Measurements from ENCODE around the gene ZMYND8. TPM values are rescaled to one million over a fixed set of nuclear protein-coding genes. Genes with fewer than 3 reads are reported as not detected.

The ZMYND8 gene
- total RNA-seq, 2 experiments from 2014 or later: 33.0 to 34.3 TPM

- Histone ChIP-seq H3K36me3 (ENCODE audit: insufficient read depth, low read length) (peaks cover 48% of the 10 kb centered on the region), H3K4me3 (ENCODE audit: low read length) (no peak overlapping the region), H3K27ac (ENCODE audit: low read depth in 1 of 2, low read length in 2 of 2) (no peak overlapping the region), H3K4me1 (ENCODE audit: insufficient read depth, low read length) (no peaks in the 10 kb centered on the region), H3K9me3 (ENCODE audit: control insufficient read depth in 1 of 2, insufficient read depth in 1 of 2, low read length in 2 of 2) (no peaks in the 10 kb centered on the region), H3K27me3 (ENCODE audit: control insufficient read depth in 1 of 2, insufficient read depth in 2 of 2, low read length in 2 of 2) (no peaks in the 10 kb centered on the region)
- no peak overlapping the region for H3K4me3 Mint-ChIP-seq
- no peak for ATAC-seq (ENCODE audit: poor library complexity)
- no peak for TF ChIP-seq CTCF (IDR thresholded peaks at IDR 0.05)
- ChIA-PET CTCF (interaction anchor here (1.5 to 6.4 kb wide), 2 partner anchors 113 to 350 kb away, joined by 7 to 185 read pairs; no protein-coding TSS in a partner anchor), POLR2A (interaction anchor here (1.6 kb wide), 1 partner anchor 113 kb away, joined by 6 read pairs; no protein-coding TSS in a partner anchor)
- H3K27ac Mint-ChIP-seq: no peak overlapping the region
- no peak for DNase-seq
- H3K9me3 Mint-ChIP-seq: no peaks in the 10 kb centered on the region
- intact Hi-C loops (cut with DNase I, micrococcal nuclease): loop anchor here in 1 of 2 experiments (5.0 kb wide), 1 partner anchor 74 kb away; no protein-coding TSS in a partner anchor
- H3K4me1 Mint-ChIP-seq (ENCODE audit: low read depth): peaks cover 32% of the 10 kb centered on the region
- peaks cover 75% of the 10 kb centered on the region for H3K36me3 Mint-ChIP-seq (ENCODE audit: low read depth)
- no peaks in the 10 kb centered on the region for H3K27me3 Mint-ChIP-seq
These were observed 85.4 kb downstream of the ZMYND8 start for GRCh38 chr20:47271046-47271615.

GRCh38 chr20:47269309-47270165 lies 87.0 kb downstream of the ZMYND8 start:
- Histone ChIP-seq H3K4me1 (ENCODE audit: insufficient read depth, low read length) (no peaks in the 10 kb centered on the region), H3K36me3 (ENCODE audit: insufficient read depth, low read length) (peaks cover 50% of the 10 kb centered on the region), H3K27me3 (ENCODE audit: control insufficient read depth in 1 of 2, insufficient read depth in 2 of 2, low read length in 2 of 2) (no peaks in the 10 kb centered on the region), H3K4me3 (ENCODE audit: low read length) (no peak overlapping the region), H3K27ac (ENCODE audit: low read depth in 1 of 2, low read length in 2 of 2) (no peak overlapping the region), H3K9me3 (ENCODE audit: control insufficient read depth in 1 of 2, insufficient read depth in 1 of 2, low read length in 2 of 2) (no peaks in the 10 kb centered on the region)
- H3K27ac Mint-ChIP-seq: no peak overlapping the region
- no peak for ATAC-seq (ENCODE audit: poor library complexity)
- no peaks in the 10 kb centered on the region for H3K9me3 Mint-ChIP-seq
- DNase-seq: no peak
- peaks cover 66% of the 10 kb centered on the region for H3K36me3 Mint-ChIP-seq (ENCODE audit: low read depth)
- TF ChIP-seq CTCF (IDR thresholded peaks at IDR 0.05): no peak
- H3K27me3 Mint-ChIP-seq: no peaks in the 10 kb centered on the region
- peaks cover 28% of the 10 kb centered on the region for H3K4me1 Mint-ChIP-seq (ENCODE audit: low read depth)
- POLR2A ChIA-PET: no interaction called here
- intact Hi-C loops (cut with DNase I, micrococcal nuclease): loop anchor here in 1 of 2 experiments (5.0 kb wide), 1 partner anchor 72 kb away; no protein-coding TSS in a partner anchor
- no peak overlapping the region for H3K4me3 Mint-ChIP-seq
- CTCF ChIA-PET: interaction anchor here (6.4 kb wide), 1 partner anchor 114 kb away, joined by 185 read pairs; no protein-coding TSS in a partner anchor

- Mint-ChIP-seq H3K4me3 (no peak overlapping the region), H3K4me1 (ENCODE audit: low read depth) (peaks cover 14% of the 10 kb centered on the region), H3K27me3 (no peaks in the 10 kb centered on the region), H3K9me3 (no peaks in the 10 kb centered on the region), H3K36me3 (ENCODE audit: low read depth) (peaks cover 65% of the 10 kb centered on the region), H3K27ac (no peak overlapping the region)
- ATAC-seq (ENCODE audit: poor library complexity) (no peak), DNase-seq (no peak)
- H3K27me3 ChIP-seq (ENCODE audit: control insufficient read depth in 1 of 2, insufficient read depth in 2 of 2, low read length in 2 of 2): no peaks in the 10 kb centered on the region
- no peaks in the 10 kb centered on the region for H3K9me3 ChIP-seq (ENCODE audit: control insufficient read depth in 1 of 2, insufficient read depth in 1 of 2, low read length in 2 of 2)
- H3K27ac ChIP-seq (ENCODE audit: low read depth in 1 of 2, low read length in 2 of 2): no peak overlapping the region
- intact Hi-C loops (cut with DNase I, micrococcal nuclease): no loop called here
- no peak for TF ChIP-seq CTCF (IDR thresholded peaks at IDR 0.05)
- ChIA-PET POLR2A (no interaction called here), CTCF (no interaction called here)
- no peak overlapping the region for H3K4me3 ChIP-seq (ENCODE audit: low read length)
- H3K4me1 ChIP-seq (ENCODE audit: insufficient read depth, low read length): no peaks in the 10 kb centered on the region
- peaks cover 58% of the 10 kb centered on the region for H3K36me3 ChIP-seq (ENCODE audit: insufficient read depth, low read length)
These were observed 88.9 kb downstream of the ZMYND8 start for GRCh38 chr20:47267621-47268020.
